ENCODE data around the gene CCDC183.
"Not testable (repeated sequence)": the region's sequence is repeated elsewhere in the genome, so short reads cannot be mapped to it uniquely, and the experiment has no call there.

Gene CCDC183

DNA sequence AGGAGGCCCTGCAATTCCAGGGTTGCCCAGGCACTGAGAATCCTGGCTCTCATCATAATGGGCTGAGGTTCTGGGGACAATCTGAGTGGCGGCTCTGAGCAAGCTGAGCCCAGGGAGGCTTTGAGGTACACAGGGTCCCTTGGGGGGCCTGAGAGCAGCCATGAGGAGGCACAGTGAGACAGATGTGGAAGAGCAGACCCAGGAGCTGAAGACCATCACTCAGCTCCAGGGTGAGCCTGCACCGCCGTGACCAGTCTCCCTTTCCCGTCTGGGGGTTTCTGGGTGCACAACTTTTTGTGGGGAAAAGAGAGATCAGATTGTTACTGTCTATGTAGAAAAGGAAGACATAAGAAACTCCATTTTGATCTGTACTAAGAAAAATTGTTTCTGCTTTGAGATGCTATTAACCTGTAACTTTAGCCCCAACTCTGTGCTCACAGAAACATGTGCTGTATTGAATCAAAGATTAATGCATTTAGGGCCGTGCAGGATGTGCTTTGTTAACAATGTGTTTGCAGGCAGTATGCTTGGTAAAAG, at the start of gene CCDC183:
Gene CCDC183, plus strand, starts transcription at position 101 of the 537 bp plus-strand sequence. Its CDS starts 60 bp downstream, at position 161.
- no peak for DNase-seq (ENCODE audit: low read depth)

DNA sequence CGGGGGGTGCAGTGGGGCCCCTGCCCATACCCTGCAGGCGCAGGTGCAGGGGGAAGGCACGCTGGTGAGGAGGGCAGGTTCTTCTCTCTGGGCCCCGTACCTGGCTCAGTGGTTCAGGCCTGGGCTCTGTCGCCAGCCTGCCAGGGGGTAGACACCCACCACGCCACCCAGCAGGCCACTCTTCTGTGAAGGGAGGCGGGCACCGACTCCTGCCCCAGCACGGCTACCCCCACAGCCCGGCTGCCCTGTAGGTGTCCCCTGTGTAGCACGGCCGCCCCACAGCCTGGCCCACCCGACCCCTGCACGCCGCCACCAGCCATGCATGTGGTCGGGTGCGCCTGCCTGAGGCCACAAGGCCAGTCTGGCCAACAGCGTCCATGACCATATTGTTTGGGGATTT, 49.5 kb upstream of the CCDC183 start:
- DNase-seq (ENCODE audit: low read depth) = no peak

DNA sequence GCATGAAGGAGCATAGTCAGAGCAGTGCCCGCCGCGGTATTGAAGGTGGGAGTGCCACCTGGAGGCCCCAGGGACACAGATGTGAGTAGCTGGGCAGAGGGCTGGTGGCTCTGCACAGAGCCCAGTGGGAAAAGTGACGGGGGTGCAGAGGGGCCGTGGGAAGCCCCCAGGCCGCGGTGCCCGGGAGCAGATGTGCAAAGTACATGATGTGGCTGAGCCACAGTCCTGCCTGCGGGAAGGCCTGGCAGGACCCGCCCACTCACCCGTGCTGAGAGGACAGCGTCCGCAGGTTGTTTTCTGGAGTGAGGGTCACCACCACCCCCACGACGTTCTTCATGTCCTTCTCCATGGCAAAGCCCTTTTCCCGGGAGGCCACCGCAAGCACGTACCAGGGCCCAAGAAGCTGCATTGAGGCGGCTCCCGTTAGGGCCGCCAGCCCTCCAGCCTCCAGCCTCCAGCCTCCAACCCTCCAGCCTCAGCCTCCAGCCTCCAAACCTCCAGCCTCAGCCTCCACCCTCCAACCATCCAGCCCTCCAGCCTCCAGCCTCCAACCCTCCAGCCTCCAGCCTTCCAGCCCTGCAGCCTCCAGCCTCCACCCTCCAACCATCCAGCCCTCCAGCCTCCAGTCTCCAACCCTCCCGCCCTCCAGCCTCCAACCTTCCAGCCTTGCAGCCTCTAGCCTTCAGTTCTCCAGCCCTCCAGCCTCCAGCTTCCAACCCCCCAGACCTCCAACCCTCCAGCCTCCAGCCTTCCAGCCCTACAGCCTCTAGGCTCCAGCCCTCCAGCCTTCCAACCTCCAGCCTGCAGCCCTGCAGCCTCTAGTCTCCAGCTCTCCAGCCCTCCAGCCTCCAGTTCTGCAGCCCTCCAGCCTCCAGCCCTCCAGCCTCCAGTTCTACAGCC, 48.7 kb upstream of the CCDC183 start:
- no peak for DNase-seq (ENCODE audit: low read depth)

DNA sequence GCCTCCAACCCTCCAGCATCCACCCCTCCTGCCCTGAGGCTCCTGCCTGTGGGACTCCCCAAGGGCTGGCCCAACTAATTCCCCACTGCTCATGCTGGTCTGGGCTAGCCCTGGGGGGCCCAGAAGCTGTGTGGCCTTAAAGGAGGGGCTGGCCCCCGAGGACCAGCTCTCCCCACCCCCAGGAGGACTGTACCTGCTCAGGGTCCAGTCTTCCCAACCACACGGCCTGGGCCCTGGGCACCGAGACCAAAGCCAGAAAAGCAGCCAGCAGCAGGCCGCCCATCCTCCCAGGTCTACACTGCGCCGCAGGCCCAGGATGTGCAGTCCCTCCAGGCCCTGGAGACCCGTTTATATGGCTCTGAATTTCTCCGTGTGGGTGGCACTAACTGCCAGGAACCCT, 47.9 kb upstream of the CCDC183 start, which contains the start of gene LCN6:
Gene LCN6, minus strand, starts transcription at position 325 of the 400 bp plus-strand sequence. Its CDS starts 42 bp downstream, at position 283.
- no peak for DNase-seq (ENCODE audit: low read depth)

DNA sequence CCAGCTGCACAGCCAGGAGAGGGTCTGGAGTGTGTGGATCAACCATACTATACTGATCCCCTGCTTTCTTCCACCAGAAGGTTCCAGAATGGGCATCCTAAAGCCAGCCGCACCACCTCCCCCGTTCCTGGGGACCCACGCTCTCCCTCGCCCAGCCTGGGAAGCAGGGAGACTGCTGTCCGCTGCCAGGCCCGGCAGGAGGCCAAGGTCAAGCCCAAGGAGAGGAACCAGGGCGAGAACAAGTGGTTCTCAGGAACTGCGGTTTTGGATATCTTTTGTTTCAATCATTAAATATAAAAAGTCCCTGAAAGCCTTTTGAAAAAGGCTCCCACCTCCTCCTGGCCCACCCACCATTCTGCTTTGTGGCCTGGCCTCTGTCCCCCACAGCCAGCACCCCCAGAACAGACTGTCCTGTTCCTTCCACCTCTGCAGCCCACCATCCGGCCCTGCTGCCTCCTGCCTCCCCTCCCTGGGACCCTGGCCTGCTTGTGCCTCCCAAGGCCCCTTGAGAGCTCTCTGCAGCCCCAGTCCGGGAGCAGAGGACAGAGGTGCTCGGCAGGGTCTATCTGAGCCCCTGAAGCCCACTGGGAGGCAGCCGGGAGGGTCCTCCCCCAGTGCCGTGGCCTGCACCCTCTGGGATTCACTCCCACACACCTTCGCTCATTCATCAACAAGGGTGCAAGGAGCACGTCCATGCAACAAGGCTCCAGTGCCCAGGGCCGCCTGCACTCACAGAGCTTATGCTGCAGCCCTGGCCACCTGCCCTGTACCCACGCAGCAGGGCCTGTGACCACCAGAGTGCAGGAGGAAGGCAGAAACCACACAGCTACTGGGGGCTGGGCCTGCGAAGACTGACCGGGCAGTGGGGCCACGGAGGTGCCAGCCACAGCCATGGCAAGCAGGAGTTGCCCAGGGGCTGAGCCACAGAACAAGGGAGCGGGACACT, 47.2 kb upstream of the CCDC183 start:
- DNase-seq (ENCODE audit: low read depth) = no peak

DNA sequence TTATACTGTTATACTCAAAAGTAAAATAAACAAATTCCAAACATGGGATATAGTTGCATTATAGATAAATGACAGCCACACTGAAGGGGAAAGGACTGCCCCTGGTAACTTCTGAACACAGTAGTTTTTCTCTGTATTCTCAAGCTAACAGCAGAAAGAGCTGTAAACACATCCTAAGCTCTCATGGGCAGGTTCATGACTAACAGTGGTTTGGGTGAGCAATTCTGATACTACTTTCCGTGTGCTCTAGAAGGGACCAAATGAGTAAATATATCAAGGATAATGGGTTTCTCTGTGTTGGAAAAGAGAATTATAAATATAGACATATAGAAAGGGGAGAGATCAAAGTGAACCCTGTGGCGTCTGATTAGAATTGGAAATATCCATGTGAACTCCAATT, 45.6 kb upstream of the CCDC183 start:
- no peak for DNase-seq (ENCODE audit: low read depth)

DNA sequence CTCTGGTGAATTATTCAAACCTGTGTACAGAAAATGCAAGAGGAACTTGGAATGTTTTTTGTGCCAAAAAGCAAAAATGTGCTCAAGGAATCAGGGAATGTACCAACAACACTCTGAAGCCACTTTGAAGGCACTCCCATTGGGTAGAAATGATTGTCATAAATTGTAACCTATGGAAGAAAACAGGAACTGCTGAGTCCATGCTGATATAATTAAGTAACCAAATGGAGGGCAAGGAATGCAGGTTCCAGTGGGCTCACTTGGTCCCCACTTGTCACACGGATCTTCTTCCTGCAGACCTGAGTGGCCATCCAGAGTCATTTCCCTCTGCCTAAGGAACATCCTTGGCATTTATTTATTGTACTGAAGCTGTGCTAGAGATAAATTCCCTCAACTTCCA, 44.9 kb upstream of the CCDC183 start:
- no peak for DNase-seq (ENCODE audit: low read depth)

DNA sequence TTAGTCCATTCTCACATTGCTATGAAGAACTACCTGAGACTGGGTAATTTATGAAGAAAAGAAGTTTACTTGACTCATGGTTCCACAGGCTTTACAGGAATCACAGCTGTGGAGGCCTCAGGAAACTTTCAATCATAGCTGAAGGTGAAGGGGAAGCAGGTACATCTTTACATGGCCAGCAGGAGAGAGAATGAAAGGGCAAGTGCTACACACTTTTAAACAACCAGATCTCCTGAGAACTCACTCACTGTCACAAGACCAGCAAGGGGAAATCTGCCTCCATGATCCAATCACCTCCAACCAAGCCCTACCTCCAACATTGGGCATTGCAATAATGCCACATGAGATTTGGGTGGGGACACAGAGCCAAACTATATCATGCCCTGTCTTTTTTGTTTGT, 44.3 kb upstream of the CCDC183 start:
- no peak for DNase-seq (ENCODE audit: low read depth)

DNA sequence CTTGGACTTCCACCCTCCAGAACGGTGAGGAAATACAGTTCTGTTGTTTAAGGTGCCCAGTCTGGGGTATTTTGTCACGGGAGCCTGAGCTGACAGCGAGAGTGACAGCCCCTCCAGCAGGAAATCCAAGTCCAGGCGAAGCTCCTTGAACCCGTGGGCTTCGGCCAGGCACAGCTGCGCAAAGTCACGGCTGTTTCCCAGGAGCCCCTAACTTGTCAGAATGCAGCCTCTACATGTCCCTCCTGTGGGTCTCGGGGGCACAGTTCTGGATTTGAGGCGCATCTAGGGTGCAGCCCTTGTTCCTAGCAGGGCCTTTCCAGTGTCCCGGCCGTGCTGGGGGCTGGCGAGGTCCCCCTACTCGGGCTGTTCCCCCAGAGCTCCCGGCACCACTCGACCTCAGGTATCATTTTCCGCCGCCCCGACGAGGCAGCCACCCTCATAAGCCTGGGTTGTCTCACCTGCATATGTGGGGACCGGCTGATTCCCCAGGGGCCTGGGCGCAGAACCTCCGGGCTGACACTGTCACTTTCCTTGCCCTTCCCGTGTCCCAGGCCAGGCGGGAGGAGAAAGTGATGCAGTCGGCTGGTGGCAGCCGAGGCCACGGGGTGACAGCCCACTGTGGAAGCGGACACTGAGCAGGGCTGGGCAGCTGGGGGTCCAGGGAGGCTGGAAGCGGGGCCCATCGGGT, 42.6 kb upstream of the CCDC183 start:
- DNase-seq (ENCODE audit: low read depth) = no peak

DNA sequence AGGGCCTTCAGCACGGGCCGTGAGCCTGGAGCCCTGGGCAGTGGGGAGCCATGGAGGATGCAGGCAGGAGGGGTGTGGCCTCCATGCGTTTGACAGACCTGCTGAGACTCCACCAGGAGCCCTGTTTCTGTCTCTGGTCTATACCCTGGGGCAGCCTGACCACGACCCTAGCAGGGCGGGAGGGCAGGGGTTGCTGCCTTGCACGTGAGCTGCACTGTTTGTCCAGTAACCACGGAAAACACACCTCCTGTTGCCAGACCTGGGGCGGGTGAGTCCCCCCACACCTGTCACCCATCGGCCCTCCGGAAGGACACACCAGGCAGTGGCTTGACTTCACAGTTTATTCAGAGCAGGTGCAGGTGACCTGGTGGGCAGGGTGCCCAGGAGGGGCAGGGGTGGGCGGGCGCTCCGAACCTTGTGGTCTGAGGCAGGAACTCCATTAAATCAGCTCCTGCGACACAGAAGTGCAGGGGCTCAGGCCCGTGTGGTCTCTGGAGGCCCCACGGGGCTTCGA, 42.0 kb upstream of the CCDC183 start:
- no peak for DNase-seq (ENCODE audit: low read depth)

DNA sequence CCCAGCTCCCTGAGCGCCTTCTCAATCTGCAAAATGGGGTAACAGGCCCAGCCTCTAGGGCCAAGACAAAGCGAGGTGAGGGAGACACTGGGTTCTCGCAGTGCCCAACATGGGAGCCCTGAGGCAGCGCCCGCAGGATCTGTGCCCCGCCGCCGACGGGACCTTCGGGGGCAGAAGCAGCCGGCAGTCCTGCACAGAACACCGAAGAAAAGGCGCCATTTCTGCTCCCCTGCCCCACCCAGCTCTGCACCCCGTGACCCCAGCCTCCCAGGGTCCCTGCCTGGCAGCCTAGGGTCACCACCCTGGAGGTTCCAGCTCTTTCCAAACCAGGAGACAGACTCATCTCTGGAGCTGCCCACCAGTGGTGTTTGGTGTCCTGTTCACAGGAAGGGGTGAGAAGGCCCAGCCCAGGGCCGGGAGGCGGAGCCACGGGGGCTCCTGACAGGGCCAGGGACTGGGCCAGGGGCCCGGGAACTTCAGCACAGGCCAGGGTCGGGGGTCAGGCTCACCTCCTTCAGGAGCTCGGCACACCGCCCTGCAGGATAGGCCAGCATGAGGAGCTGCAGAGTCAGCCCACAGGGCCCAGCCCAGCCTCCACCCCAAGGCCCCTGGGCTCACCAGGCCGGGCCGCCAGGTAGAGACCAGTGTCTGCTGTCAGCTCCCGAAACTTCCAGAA, 41.4 kb upstream of the CCDC183 start:
- DNase-seq (ENCODE audit: low read depth) = no peak

DNA sequence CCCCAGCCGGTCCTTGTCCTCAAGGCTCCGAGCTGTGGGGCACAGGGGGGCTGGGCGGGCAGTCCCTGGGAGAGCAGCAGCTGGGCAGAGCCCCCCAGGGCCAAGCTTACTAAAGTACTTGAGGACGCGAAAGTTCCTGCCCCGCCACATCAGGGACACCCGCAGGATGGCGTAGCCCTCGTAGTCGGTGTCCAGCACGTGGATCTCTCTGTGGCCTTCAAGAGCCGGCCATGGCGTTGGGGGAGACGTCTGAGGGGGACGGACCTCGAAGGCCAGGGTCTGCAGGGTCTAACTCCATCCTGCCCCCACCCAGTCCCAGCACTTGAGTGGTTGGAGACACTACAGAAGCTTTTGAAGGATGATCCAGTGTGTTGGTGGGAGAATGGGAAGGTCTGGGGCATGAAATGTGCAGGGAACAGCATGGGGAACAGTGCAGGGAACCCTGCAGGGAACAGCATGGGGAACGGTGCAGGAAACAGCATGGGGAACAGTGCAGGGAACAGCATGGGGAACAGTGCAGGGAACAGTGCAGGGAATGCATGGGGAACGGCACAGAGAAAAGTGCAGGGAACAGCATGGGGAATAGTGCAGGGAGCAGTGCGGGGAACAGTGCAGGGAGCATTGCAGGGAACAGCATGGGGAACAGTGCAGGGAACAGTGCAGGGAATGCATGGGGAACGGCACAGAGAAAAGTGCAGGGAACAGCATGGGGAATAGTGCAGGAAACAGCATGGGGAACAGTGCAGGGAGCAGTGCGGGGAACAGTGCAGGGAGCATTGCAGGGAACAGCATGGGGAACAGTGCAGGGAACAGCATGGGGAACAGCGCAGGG, 40.6 kb upstream of the CCDC183 start:
- DNase-seq (ENCODE audit: low read depth) = not testable (repeated sequence)

DNA sequence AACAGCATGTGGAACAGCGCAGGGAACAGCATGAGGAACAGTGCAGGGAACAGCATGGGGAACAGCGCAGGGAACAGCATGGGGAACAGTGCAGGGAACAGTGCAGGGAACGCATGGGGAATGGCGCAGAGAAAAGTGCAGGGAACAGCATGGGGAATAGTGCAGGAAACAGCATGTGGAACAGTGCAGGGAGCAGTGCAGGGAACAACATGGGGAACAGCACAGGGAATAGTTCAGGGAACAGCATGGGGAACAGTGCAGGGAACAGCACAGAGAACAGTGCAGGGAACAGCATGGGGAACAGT, 40.1 kb upstream of the CCDC183 start:
- DNase-seq (ENCODE audit: low read depth) = no peak

DNA sequence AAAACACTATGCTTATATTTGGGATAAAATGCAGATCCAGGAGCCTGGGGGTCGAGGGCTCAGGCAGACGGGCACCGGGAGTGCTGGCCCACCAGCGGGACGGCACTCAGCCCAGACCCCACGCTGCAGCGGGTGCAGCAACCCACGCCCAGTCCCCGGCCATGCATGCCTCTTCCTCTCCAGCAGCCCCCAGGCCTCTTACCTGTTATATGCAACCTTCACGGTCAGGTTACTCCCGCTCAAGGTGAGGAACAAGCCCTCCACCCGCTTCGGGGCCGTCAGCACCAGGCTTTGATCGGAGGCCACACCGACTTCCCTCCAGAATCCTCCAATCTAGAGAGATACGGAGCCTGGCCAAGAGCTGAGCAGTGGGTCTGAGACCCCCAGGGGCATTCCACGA, 39.3 kb upstream of the CCDC183 start:
- DNase-seq (ENCODE audit: low read depth) = no peak

DNA sequence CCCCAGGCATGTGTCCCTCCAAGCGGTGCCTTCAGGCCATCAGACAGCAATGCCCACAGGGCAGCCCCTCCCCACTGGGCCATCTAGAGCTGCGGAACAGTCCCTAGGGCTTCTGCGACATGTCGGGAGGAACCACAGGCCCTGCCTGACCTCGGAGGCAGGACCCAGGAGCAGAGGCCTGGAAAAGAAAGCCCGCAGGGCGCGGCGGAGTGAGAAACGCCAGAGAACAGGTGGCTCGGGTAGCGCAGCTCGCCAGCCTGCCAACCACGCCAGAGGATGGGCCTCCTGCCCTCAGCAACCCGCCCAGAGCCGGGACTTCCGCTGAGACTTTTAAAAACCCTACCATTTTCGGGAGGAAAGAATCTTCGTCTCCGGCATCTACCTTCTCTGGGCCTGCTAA, 38.8 kb upstream of the CCDC183 start:
- DNase-seq (ENCODE audit: low read depth) = no peak

DNA sequence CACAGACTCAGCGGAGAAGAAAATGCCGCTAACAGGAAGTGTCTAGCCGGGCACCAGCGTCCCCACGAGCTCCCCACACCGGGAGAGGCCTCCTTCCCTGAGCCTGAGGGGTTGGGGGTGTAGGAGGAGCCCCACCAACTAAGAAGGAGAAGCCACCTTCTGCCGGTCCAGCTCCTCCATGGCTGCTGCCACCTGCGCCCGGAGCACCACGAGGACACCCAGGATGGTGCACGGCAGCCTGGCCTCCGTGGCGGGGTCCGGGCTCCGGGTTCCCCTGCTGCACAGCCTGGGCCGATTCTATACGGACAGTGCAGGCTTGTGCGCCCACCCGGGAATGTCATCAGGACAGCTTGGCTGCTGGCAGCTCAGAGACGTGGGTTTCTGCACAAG, 38.4 kb upstream of the CCDC183 start:
- DNase-seq (ENCODE audit: low read depth) = no peak

DNA sequence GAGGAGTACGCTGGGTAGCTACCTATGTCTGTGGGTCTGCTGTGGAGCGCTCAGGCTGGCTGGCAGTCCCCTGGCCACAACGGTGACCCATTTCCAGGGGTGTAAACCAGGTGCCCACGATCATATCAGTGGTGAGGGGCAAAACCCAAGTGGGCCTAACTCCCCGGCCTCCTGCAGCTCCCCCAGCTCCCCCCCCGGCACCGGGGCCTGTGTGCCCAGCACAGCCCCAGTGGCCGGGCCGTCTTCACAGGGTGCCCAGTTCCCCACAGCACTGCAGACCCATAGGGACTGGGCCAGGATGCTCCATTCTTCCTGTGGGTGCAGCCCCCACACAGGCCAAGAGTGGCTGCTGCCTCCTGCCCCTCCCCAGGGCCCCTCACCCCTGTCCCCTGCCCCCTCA, 37.1 kb upstream of the CCDC183 start:
- no peak for DNase-seq (ENCODE audit: low read depth)

DNA sequence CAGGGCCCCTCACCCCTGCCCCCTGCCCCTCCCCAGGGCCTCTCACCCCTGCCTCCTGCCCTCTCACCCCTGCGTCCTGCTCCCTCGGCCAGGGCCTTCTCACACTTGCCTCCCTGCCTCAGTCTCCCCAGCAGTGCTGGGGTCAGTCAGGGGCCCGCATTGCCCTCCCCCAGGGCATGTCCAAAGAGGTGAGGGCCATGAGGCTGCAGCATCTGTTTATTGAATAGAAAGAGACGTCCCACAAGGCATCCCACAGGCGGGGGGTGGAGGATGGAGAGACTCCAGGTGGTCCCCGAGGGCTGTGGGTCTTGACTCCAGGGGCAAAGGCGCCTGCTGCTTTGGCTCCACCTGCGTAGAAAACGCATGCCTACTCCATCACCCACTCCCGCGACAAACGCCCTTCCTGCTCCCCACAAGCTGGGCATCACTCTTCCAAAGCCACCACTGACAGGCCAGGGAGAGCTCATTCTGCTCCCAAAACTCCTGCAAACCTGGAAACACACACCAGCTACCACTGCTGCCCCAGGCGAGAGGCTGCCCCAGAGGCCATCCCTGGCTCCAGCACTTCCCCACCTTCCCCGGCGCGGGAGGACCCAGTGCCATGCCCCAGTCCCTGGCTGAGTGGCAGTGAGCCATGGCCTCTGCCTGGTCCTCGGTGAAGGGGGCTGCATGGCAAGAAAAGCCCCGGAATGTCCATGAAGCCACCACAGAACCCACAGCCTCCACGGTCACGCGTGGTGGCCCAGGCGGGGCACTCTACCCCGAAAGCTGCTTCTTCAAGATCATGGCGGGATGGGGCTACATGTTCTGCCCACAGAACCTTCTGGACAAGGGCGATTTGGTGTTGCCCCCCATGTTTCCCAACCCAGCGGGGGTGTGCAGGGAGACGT, 36.5 kb upstream of the CCDC183 start:
- DNase-seq (ENCODE audit: low read depth) = no peak

DNA sequence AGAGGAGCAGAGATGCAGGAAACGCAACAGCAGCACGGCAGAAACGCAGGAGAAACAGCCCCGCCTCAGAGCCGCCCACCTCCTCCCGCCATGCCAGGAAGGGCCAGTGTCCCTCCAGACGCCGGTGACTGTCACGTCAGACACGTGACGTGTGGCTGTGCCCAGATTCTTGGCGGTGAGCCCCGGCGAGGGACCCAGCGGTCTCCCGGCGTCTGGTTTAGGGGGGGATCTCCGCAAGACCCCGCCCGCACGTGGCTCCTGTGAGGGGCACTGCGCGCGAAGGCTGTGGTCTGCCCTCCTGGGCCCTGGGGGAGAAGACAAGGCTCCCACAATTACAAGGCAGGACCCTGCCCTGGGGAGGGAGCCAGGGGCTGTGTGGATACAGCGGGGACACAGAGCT, 35.7 kb upstream of the CCDC183 start:
- DNase-seq (ENCODE audit: low read depth) = no peak

Data from stimulated activated CD8-positive, alpha-beta memory T cell treated with anti-CD3 and anti-CD28 coated beads, Interleukin-4, amount 100 ng/mL, for 24 hours (primary cell).